ENCODE measurements around the gene LPAR1. TPM values are rescaled to one million over a fixed set of nuclear protein-coding genes. Genes with fewer than 3 reads are reported as not detected.
A peak's percentile ranks its signal among the peaks of the same experiment; 100 is the strongest.

LPAR1 gene
- total RNA-seq, 1 experiment from 2014 or later: 11.5 TPM

DNA sequence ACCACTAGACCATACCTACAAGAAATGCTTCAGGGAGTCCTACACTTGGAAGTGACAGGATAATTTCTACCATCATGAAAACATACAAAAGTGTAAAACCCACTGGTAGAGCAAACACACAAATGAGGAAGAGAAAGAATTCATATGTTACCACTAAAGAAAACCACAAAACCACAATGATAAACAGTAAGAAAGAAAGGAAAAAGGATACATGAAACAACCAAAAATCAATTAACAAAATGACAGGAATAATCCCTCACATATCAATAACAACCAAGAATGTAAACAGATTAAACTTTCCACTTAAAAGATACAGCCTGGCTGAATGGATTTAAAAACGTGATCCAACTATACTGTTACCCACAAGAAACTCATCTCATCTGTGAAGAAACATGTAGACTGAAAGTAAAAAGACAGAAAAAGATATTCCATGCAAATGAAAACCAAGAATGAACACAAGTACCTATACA lies 83.4 kb downstream of the LPAR1 start:
- peak; percentile 21 for DNase-seq (ENCODE audit: low spot score)

DNA sequence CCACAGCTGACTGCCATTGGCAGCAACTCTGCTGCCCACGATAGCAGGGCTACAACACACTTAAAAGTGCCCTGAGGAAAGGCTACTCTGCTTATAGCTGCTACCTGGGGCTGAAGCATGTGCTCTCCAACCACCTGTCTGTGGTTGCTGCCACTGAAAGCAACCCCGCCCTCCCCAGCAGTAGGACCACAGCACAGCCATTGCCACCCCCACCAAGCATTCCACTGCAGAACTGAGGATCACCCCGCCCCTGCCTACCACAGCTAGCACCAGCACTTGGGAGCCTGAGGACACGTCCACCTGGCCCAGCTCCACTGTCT lies 85.8 kb downstream of the LPAR1 start:
- no peak for DNase-seq (ENCODE audit: low spot score)

DNA sequence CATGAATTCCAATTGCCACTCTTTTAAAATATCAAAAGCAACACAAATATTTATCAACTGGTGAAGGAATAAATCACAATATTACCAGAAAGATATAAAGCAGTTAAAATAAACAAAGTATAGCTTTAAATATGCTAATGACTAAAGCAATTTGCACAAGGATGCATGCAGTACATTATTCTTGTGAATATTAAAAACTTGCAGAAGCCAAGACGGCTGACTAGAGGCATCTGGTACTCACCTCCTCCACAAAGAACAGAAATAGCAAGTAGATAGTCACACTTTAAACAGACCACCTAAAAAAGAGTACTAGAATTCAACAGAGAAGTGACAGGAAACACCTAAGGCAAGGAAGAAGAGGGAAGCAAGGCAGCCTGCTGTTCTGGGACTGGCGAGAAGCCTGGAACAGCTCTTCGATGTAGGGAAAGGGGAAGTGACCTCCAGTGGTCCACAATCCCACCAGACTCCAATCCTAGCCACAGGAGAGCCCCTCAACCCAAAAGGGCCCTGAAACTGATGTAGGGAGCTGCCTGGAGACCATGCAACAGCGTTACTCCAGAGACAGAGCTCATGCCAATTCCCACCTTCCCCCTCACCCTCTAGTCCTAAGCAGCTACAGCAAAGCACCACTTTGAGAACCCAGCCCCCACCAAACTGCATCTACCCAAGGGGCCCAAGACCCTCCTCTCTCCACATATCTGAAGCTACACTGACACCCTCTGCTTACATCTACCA lies 86.3 kb downstream of the LPAR1 start:
- DNase-seq (ENCODE audit: low spot score): no peak

DNA sequence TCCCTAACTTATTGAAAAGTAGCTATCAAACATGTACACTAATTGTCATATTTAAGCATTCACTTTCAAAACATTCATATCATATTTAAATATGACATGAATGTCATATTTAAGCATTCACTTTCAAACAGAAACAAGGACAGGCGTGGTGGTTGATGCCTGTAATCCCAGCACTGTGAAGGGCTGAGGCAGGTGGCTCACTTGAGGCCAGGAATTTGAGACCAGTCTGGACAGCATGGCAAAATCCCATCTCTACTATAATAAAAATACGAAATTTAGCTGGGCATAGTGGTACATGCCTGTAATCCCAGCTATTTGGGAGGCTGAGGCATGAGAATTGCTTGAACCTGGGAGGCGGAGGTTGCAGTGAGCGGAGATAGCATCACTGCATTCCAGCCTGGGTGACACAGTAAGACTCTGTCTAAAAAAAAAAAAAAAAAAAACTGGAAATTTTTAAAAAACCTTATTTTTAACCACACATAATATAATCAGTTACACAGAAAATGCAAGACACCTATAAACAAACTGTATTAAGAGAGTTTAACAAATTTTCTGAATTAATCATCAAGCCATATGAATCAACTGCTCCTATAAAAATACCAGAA lies 88.1 kb downstream of the LPAR1 start:
- DNase-seq (ENCODE audit: low spot score): no peak

DNA sequence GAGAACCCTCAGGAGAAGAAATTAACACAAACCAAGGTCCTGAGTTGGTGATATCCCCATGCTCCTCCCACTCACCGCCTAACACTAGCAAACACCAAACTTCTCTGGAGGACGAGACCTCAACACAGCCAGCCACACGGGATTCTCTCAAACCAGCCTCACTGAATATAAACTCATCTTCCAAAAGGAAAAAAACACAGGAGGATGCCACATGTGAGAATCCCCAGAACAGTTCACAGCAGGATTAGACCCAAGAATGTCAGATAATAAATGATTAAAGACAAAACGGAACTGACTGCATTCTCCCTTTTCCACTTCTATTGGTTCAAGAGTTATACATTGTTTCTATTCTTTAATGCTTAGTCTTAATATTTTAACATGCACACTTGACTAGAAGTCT lies 89.2 kb downstream of the LPAR1 start:
- no peak for DNase-seq (ENCODE audit: low spot score)

DNA sequence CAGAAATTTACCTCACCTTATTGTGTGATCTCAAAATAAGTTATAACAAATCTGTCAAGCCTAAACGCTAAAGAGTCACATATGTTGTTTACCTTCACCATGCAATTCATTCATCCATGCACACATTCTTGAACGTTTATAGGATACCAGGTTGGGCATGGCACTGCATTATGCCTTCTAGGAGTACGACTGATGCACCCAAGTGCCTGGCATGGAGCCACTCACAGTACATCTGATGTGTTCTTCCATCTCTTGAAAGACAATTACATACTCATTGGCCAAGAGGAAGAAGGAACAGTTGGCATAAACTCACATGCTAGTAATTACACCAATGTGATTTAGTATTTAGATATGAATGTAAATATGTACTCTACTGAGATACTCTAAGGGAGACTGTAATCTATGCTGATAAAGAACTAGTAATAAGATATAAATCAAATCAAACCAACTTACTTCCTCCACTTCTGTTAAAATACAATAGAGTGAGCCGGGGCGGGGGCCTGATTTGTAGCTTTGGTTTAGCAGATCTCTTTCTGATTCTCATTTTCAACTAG lies 90.7 kb downstream of the LPAR1 start:
- DNase-seq (ENCODE audit: low spot score): no peak

DNA sequence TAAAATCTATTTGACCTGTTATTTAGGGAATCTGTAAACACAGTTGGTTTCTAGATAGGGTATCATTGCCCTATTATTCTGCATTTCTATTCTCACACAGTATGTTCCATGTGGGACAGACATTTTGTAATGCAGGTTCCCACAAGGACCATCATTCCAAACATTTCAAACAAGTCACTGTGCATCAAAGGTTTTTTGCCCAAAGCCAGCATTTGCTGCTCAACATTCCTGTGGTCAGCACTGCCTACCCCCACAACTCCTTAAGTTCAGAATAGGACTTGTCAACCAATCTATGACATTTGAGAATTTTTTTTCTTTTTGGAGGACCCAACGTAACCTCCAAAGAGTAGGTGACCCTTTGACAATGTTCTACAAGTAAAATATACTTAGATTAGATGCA lies 95.7 kb downstream of the LPAR1 start:
- DNase-seq (ENCODE audit: low spot score): no peak

DNA sequence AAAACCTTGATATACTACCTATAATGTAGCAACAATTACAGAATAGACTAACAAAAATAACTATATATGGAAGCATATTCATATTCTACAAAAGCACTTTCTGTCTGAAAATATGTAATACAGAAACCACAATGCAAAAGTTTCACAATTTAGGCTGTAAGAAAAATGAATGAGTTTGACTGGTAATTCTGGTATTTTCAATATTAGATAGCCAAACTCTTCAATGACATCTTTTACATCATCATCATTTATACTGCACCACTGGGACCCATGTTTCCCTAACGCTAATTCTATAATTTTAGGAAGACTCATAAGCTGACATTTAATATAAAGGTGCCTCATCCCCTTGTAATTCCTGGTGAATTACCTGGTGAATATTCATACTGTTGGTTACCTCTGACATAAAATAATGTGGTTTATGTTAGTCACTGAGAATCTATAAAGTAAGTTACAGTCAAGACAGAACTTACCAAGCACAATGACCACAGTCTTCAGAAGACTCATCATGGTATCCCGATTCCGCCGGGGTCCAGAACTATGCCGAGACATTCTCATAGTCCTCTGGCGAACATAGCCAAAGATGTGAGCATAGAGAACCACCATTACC lies 97.2 kb downstream of the LPAR1 start:
- no peak for DNase-seq (ENCODE audit: low spot score)

DNA sequence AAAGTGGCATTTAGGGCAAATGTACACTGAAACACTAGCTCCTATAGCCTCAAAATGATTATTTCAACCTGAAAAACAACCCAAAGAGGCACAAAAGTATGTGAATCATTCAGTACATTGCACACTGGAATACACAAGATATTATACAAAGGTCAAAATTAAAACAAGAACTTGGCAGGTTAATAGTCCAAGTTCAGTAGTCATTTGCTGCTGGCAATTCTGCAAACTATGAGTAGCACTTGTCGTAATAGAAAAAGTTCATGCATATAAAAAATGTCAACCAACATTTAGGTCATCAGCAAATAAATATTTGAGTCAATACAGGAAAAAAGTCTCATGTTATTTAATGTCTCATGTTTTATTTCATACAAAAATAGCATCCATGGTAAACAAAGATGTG lies 98.7 kb downstream of the LPAR1 start:
- no peak for DNase-seq (ENCODE audit: low spot score)

DNA sequence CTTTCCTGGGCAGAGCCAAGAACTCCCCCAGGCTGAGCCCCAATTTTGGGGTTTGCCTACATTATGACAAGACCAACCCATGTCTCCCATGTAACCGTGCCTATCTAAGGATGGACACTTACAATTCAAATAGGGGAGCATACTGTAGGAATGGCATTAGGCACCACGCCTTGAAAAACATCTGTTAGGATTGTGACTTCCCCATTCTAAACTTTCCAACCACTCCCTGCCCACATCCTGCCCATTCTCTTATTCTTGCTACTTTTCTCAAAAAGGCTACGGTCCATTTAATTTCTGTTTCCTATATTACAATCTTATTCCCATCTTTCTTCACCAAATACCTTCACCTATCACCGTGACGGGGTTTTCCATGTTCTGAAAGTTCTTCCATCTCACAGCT lies 99.2 kb downstream of the LPAR1 start:
- DNase-seq (ENCODE audit: low spot score): no peak

DNA sequence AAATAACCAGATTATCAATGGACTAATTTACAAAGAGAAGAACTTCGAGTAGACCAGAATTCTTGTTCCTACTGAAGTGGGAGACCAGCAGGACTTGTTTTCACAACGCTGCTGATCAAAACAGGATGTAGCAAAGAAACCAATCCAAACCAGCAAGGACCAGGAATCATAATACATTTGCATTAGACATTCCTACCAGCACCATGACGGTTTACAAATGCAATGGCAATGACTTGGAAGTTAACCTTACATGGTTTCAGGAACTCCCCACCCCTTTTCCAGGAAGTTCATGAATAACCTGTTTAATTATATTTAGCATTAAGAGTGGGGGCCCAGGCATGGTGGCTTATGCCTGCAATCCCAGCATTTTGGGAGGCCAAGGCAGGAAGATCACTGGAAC lies 100.0 kb downstream of the LPAR1 start:
- DNase-seq (ENCODE audit: low spot score): no peak

DNA sequence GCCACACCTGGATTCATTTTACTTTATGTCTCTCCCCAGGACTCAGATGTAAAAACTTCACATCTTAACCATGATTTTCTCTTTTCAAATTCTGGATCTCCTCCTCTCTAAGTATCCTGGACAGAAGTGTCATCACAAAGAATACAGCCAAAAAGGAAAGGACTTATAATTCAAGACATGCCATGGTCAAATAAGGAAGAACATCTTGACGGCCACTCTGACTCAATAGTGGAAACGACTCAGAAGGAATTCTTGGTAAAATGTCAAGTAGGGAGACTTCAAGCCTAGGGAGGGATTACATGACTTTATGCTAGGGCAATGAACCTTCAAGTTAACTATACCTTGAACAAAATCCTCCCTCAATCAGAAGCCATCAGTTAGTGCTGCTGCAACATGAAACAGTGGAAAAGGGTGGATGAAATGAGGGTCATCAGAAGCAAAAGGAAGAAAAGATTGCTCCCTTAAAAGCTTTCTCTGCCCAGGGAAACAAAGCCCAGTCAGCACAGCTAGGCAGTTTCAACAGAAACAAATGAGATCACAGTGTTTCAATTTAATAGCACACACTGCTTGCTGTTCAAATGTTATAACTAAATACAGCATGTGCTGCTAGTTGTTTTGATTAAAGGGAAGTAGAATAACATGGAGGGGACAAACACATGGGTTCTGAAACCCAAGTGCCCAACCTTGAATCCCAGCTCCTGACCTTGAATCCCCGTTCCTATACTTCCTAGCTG lies 101.4 kb downstream of the LPAR1 start:
- DNase-seq (ENCODE audit: low spot score): no peak

DNA sequence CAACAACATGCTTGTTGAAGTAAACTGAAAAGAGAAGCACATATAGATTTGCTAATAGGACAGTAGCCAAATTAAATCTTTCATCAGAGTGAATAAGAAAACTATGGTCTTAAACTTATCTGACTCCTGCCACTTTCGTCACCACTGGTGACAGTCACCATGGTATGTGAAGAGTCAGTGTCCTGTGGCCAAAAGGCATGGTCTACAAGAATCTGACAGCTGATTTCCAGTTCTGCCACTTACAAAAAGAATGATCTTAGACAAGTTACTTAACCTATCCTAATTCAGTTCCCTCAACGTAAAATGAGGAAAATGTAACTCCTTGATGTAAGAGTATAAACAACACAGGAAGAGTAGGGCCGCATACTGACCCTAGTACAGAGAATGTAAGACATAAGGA lies 102.0 kb downstream of the LPAR1 start:
- no peak for DNase-seq (ENCODE audit: low spot score)

DNA sequence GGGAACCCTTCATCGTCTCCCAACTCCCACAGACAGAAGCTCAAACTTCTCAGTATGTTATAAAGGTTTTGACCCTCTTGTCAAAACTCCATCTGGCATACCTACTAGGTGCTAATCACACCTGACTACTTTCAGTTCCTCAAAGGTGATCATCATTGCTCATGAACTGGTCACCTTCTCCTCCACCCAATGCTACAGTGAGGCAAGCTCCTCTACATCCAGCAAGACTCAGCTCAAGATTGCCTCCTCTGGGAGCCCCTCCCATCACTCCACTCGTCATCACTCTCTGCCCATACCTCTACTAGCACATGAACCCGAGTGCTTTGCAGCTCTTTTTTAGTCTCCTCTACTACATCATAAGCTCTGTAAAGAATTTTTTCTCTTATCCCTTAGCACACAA lies 102.4 kb downstream of the LPAR1 start:
- no peak for DNase-seq (ENCODE audit: low spot score)

DNA sequence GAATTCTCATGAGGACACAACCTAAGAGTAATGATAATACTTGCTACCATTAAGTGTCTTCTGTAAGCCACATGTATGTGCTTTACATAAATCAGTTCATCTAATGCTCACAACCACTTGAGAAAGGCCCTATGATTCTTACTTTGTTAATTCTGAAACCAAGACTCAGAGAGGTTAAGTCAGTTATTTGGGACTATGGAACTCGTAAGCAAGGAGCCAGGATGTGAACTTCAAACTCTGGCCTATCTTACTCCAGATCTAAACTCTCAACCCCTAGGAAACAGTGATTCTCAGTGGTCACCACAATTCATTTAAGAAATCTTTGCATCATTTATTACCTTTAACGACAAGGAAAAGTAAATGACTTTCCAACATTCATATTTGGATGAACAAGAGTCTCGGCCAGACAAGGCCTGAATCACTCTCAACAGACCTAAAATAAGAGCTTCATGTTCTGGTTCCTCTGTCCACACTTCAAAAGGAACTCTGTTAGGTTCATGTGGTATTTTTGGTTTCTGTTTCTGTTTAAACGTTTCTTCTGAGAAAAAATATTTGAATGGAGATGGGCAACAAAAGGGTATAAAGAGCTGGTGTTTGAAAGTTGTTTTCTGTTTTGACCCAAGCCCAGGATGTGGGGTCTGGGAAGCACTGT lies 104.8 kb downstream of the LPAR1 start:
- DNase-seq (ENCODE audit: low spot score): no peak

DNA sequence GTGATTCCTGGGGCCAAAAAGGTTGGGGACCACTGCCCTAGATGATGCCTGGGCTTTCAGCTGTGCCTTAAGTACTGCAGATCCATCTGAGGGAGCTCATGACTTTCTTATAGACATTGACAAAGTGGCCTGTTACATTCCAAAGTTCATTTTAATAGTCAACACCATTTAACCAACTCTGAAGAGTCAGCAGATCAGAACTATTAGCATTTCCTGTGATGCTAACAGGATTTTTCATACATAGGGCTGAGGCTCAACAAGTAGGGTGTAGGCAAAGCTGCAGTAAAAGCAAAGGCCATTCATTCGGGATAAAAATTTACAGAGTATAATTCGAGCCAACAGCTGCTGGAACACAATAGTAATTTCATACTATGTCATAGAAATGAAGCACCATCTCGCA lies 105.4 kb downstream of the LPAR1 start:
- DNase-seq (ENCODE audit: low spot score): no peak

DNA sequence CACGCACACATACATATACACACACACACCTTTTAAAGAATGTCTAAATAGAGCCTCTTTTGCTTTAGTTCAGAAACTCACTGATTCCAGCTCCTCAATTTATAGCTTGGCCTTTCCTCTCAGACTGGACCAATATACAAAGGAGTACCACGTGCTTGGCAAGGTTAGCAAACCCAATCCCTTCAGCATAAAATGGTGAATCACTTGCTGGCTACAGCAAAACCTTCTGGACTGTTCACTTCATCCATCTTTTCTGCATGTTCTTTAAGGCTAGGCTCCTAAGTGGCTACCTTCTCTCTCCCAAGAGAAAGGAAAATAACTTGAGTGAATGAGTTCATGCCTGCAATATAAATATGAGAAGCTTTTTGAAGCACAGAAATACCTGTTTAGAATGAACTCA lies 109.7 kb downstream of the LPAR1 start:
- no peak for DNase-seq (ENCODE audit: low spot score)

DNA sequence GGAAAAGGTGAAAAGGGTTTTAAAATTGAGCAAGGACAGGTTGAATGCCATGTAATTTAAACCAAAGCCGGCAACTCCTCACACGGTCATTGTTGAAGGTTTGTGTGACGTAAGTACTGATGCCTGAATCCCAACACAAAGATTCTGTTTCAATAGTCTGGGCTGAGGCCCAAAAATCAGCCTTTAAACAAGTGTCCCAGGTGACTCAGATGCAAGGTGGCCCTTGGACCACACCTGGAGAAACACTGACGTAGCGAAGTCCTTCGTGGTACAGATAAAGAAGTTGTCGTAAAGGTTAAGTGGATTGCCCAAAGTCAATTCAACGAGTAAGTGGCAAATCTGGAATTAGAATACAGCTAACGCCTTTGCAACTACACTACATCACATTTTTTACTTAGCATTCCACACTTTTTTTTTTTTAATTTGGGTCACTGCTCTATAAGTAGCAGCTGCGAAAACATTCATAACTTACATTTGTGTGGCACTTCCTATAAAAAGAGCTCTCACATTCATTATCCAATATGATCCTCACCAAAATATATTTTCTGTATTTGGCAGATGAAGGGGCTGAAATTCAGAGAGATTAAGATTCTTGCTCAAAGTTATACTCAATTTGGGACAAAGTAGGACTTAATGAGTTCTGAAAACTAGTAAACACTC lies 111.3 kb downstream of the LPAR1 start:
- DNase-seq (ENCODE audit: low spot score): no peak

DNA sequence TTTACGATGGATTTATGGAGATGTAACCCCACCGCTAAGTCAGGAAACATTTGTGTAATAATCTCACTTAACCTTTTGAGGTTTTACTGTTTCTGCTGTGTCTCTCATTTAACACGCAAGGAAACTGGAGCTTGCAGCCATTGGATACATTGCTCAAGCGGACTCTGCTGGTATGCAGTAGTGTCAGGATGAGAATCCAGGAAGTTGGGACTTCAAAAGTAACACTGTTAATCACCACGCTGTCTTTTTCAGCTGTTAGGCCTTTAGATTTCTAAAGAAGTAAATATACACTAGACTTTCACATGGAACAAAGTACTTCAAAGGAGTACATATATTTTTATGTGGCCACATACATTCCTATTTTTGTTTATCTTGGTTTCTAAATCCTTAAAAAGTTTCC lies 114.7 kb downstream of the LPAR1 start:
- no peak for DNase-seq (ENCODE audit: low spot score)

DNA sequence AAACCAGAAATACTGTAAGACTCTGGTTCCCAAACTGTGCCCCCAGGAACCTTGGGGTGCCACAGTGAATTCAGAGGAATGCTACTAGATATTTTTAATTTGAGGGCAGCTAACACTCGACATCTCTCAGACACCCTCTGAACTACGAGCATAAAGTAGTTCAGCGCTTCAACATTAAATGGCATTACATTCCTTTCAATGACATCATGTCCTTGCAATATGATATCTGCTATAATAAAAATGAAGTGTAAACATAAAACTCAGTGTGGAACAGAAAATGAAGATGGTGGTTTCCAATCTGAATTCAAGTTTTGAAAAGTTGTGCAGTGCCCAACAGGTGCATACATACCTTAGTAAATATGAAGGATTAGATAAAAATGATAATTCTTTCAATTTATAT lies 116.1 kb downstream of the LPAR1 start:
- DNase-seq (ENCODE audit: low spot score): no peak

DNA sequence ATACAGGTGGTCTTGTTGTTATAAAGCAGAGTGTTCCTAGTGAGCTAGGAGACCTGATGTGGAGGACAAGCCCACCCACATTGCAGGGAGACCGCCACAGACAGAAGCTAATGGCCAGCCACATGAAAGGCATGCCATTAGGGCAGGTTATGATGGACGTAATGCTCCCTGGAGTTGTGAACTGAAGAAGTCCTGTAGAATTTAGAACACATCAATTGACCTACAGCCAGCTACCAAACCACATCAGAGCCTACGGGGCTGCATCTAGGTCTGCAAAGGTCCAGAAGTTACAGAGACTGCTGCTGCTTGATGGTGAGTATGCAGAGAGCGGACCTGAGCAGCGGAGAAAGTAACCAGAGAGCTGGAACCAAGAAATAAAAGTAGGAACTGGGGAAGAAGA lies 116.6 kb downstream of the LPAR1 start:
- DNase-seq (ENCODE audit: low spot score): no peak
